Stimulated activated CD4-positive, alpha-beta T cell treated with anti-CD3 and anti-CD28 coated beads, Interleukin-2, amount 100 ng/mL, for 48 hours (primary cell): ENCODE results near the gene NEK5.
"Not testable (repeated sequence)": the region's sequence is repeated elsewhere in the genome, so short reads cannot be mapped to it uniquely, and the experiment has no call there.

Experiments
- DNase-seq, 2 donors: peaks; one replicate each; pipeline ENCODE4 v3.0.0-alpha.2; 2020

NEK5 gene

DNA sequence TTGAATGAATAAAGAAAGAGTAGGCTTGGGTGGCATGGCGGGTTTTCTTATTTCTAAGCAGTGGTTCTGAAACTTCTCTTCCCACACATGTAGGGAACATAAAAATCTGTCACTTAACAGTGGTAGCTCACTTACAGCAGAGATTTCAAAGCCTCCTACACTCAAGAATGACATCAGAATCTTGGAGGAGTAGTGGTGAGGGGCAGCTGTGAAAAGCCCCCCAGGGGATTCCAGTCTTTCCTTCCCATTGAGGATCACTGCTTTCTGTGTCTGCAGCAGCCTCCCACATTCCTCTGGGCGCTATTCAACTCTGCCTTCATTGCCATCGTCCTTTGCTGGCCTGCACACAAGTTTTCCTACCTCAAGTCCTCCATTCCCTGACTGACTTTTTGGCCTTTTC is 8.6 kb upstream of the NEK5 start:
- no peak for DNase-seq

DNA sequence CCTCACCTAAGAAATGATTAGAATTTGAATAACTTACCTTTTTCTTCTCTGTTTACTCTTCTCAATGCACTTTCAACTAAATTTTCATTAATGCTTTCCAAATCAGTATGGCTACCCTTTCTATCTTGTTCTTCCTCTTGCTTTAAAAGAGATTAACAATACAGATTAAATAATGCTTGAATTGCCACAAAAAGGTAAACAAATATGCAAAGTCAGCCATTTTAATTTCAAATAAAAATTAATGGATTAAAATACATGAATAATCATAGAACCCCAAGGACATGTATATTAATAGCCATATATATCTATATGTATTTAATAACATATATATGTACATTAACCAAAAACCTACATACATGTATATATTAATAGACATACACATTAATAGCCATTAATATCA is 7.9 kb upstream of the NEK5 start:
- DNase-seq = no peak

GRCh38 chr13:52130641-52131040 is 1.8 kb upstream of the NEK5 start:
- DNase-seq = no peak

DNA sequence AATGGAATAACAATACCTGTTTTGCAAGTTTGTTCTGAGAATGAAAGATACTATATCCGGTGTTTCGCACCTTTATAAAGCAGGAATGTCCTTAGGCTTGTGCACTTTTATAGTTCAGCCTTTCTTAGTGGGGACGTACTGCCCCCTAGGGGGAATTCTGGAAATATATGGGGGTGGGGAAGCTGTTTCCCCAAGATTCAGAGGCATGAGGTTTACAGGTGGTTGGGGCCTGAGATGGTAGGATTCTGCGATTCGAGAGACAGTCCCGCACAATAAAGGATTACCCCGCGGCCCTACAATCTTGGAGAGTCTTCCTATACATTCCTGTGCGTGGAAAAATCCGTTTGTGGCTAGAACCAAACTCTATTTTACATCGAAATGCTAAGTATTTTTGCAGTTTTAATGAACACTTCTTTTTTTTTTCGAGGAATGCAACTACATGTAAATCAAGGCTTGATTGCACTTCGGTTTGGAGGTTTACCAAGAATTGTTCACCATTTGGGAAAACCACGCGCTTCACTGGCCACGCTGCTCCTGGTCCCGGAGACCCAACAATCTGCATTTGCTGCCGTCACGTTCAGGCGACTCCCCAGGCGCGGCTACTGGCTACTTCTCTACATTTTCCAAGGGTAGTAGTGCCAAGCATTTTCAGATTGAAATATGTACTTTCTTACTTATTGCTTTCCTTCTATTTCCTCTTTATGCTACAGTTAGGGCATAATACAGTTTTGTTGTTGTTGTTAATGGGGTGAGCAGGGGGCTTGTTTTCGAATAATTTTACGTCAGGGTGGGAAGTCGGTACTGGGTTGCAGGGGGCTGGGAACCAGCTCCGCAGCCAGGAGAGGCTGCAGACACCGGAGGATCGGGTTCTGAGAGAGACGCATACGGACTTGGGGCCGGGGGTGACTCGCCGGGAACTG is 830 bp downstream of the NEK5 start:
- DNase-seq = peak; percentile 39 to 45

GRCh38 chr13:52127378-52127777 is 1.5 kb downstream of the NEK5 start:
- DNase-seq = no peak

- DNase-seq = no peak
These were observed 3.3 kb downstream of the NEK5 start for GRCh38 chr13:52125547-52125946.

- DNase-seq = no peak
These were observed 10.3 kb downstream of the NEK5 start for GRCh38 chr13:52118595-52118994.

- DNase-seq = no peak
These were observed 10.8 kb downstream of the NEK5 start for GRCh38 chr13:52118095-52118494.

GRCh38 chr13:52112591-52112990 is 16.3 kb downstream of the NEK5 start:
- DNase-seq = no peak

DNA sequence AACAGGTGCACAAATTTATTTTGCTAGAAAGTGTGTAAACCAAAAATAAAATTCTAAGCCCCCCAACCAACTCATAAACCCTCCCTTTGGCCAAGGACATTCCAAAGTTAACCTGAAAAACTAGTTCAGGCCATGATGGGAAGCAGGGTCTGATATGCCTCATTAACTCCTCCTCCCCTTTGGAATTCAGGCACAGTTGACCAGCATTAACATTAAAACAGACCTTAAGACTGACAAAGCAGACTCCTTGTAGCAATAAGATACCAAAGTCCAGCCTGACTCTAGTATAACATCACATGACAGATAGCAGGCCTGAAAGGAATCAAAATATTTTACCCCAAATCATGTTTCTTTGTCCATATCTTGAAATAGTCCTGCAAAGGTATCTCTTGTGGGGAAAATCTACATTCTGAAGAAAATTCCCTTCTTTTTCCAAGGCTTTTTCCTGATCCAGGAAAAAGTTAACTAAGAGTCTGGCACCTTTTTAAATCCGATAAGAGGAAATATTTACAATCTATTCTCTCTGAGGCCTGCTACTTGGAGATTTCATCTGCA is 19.7 kb downstream of the NEK5 start:
- DNase-seq = no peak

GRCh38 chr13:52105841-52106240 is 23.0 kb downstream of the NEK5 start:
- no peak for DNase-seq

GRCh38 chr13:52104624-52105023 is 24.2 kb downstream of the NEK5 start:
- no peak for DNase-seq

DNA sequence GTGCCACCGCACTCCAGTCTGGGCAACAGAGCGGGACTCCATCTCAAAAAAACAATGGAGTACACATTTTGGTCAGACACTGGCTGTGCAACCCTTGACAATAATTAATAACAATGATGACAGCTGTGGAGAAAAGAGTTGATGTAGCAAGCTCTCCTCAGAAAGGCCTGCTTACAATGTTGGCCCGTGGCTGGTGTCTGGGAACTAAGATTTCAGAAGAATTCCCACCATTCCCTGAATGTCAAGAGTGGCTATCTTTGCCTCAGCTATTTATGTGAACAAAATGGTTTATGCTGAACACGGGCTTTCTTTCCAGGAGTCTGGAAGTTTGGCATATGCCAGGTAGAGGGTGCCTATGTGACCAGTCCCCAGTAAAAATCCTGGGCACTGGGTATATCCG is 25.5 kb downstream of the NEK5 start:
- DNase-seq = no peak

- DNase-seq = not testable (repeated sequence)
These were observed 26.4 kb downstream of the NEK5 start for GRCh38 chr13:52102423-52102822.

DNA sequence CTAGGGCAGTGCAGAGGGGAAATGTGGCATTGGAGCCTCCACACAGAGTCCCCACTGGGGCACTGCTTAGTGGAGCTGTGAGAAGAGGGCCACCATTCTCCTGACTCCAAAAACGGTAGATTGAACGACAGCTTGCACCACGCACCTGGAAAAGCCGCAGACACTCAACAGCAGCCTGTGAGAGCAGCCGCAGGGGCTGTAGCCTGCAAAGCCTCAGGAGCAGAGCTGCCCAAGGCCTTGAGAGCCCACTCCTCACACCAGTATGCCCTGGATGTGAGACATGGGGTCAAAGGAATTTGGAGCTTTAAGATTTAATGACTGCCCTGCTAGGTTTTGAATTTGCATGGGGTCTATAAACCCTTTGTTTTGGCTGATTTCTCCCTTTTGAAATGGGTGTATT is 31.7 kb downstream of the NEK5 start:
- no peak for DNase-seq

DNA sequence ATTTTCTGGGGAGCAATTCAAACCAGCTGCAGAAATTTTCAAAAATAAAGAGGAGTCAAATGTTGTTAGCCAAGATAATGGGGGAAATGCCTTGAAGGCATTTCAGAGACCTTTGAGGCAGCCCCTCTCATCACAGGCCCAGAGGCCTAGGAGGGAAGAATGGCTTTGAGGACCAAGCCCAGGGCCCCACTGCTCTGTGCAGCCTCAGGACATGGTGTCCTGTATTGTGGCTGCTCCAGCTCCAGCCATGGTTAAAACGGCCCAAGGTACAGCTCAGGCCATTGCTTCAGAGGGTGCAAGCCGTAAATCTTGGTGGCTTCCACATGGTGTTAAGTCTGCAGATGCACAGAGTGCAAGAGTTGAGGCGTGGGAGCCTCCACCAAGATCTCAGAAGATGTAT is 32.1 kb downstream of the NEK5 start:
- no peak for DNase-seq

DNA sequence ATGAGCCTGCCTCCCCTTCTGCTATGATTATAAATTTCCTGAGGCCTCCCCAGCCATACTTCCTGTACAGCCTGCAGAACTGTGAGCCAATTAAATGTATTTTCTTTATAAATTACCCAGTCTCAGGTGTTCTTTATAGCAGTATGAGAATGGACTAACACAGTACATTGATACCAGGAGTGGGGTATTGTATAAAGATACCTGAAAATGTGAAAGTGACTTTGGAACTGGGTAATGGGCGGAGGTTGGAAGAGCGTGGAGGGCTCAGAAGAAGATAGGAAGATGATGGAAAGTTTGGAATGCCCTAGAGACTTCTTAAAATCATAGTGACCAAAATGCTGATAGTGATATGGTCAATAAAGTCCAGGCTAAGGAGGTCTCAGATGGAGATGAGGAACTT is 32.8 kb downstream of the NEK5 start:
- no peak for DNase-seq

DNA sequence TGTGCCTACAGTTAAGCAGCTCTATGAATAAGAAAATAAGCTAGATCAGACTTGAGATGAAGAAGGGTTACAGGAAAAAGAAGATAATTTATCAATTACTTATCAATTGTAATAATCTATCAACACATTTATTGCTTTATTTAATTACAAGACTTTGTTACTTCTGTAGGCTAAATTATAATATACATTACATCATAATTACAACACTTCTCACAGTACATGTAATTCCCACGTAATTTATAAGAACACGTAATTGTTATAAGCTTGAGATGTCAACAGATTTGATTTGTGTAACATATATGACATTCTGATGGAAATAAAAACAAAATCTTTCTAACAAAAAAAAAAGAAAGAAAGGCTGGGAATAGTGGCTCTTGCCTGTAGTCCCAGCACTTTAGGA is 36.8 kb downstream of the NEK5 start:
- DNase-seq = no peak

- DNase-seq = no peak
These were observed 37.4 kb downstream of the NEK5 start for GRCh38 chr13:52091473-52091872.

GRCh38 chr13:52085421-52085820 is 43.5 kb downstream of the NEK5 start:
- no peak for DNase-seq

- not testable (repeated sequence) for DNase-seq
These were observed 43.9 kb downstream of the NEK5 start for GRCh38 chr13:52084981-52085380.

DNA sequence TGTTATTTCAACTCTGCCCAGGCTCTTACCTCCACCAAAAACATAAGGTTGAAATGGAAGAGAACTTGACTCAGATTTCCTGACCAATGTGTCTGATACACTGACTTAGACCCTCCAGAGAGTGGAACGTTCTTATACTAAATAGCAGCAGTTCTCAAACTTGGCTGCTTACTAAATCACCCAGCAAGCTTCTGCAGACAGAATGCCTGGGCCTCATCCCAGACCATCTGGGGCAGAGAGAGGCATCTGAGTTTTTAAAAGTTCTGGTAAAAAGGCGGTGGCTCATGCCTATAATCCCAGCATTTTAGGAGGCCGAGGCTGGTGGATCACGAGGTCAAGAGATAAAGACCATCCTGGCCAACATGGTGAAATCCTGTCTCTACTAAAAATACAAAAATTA is 46.3 kb downstream of the NEK5 start:
- no peak for DNase-seq

DNA sequence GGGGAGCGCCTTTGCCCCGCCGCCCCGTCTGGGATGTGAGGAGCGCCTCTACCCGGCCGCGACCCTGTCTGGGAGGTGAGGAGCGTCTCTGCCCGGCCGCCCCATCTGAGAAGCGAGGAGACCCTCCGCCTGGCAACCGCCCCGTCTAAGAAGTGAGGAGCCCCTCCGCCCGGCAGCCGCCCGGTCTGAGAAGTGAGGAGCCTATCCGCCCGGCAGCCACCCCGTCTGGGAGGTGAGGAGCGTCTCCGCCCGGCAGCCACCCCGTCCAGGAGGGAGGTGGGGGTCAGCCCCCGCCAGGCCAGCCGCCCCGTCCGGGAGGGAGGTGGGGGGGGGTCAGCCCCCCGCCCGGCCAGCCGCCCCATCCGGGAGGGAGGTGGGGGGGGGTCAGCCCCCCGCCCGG is 49.0 kb downstream of the NEK5 start:
- not testable (repeated sequence) for DNase-seq

DNA sequence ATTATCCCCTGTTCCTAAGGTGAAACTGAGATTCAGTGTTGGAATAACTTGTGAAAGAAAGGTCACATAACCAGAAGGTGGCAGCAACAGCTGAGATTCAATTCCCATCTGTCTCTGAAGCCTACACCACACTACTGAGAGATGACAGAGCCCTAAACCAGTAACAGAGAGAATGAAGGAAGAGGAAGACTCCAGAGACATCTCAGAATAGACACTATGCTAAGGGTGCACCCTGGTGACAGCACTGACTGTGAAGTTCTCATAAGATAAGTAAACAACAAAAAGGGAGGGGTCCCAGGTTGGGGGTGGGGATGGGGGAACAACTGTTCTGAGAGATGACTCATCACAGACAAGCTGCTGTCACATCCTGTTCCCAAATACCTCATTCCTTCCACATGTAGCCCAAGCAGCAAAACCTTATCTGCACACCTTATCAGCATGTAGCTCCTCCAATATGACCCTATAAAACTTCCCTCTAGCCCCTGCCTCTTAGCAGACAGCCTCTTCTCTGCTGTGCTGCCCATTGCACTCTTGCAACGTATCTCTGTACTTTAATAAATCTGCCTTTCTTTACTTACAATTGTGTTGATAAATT is 57.8 kb downstream of the NEK5 start:
- DNase-seq = peak in 1 of 2 donors; percentile 4
